Keratinocyte (primary cell): ENCODE measurements around the gene NDUFS2. TPM values are rescaled to one million over a fixed set of nuclear protein-coding genes. Genes with fewer than 3 reads are reported as not detected.

ENCODE experiments used
- DNase-seq: peaks from one replicate; pipeline ENCODE4 v3.0.0-alpha.2; 2011; ENCODE audit warnings: low read depth, missing footprints, low spot score
- FAIRE-seq: peaks from 2 replicates; lab custom pipeline; 2011; peaks lifted over from hg19 to GRCh38; lab: Jason Lieb, UNC
- H2AFZ ChIP-seq: 2 replicates; pipeline ENCODE4 v1.6.0; 2012; ENCODE audit warnings: low read length, control low read depth, inconsistent platforms; ENCODE audit not compliant: control insufficient read depth
- H3K27ac ChIP-seq: 2 replicates; pipeline ENCODE4 v1.5.1; 2011; ENCODE audit warnings: low read length; ENCODE audit not compliant: control insufficient read depth, insufficient read depth
- H3K27me3 ChIP-seq: 3 replicates; pipeline ENCODE4 v1.6.0; 2011; ENCODE audit warnings: low read length; ENCODE audit not compliant: control insufficient read depth, insufficient read depth; ENCODE audit errors: extremely low read depth
- H3K36me3 ChIP-seq, 2 experiments: 2 replicates in 1 of 2; 3 replicates in 1 of 2; pipeline ENCODE4 v1.5.1; 2011; ENCODE audit warnings: low read length in 2 of 2, mild to moderate bottlenecking in 1 of 2; ENCODE audit not compliant: control insufficient read depth in 2 of 2, insufficient read depth in 2 of 2; ENCODE audit errors: extremely low read depth in 1 of 2
- H3K4me1 ChIP-seq: 3 replicates; pipeline ENCODE4 v1.5.1; 2011; ENCODE audit warnings: low read length; ENCODE audit not compliant: control insufficient read depth, insufficient read depth; ENCODE audit errors: extremely low read depth
- H3K4me2 ChIP-seq: 3 replicates; pipeline ENCODE4 v1.6.0; 2011; ENCODE audit warnings: low read depth, low read length; ENCODE audit not compliant: control insufficient read depth, insufficient read depth; ENCODE audit errors: extremely low read depth
- H3K4me3 ChIP-seq, 3 experiments: fragments of 200-600 bp in 1 of 3; sonication (generic) in 1 of 3; 2 replicates in 2 of 3; 3 replicates in 1 of 3; pipeline ENCODE4 v1.5.1; 2011 to 2016; ENCODE audit warnings: low read length in 3 of 3, mild to moderate bottlenecking in 3 of 3, control low read depth in 2 of 3, inconsistent platforms in 1 of 3, low read depth in 1 of 3, mixed read lengths in 1 of 3, mixed run types in 1 of 3, moderate library complexity in 1 of 3; ENCODE audit not compliant: control insufficient read depth in 2 of 3, insufficient read depth in 2 of 3; ENCODE audit errors: extremely low read depth in 1 of 3
- H3K79me2 ChIP-seq: 2 replicates; pipeline ENCODE4 v1.6.0; 2012; ENCODE audit warnings: low read length; ENCODE audit not compliant: control insufficient read depth, insufficient read depth
- H3K9ac ChIP-seq: 3 replicates; pipeline ENCODE4 v1.6.0; 2011; ENCODE audit warnings: low read length; ENCODE audit not compliant: control insufficient read depth, insufficient read depth; ENCODE audit errors: extremely low read depth
- H3K9me1 ChIP-seq: 3 replicates; pipeline ENCODE4 v1.6.0; 2011; ENCODE audit warnings: low read length; ENCODE audit not compliant: control insufficient read depth, insufficient read depth; ENCODE audit errors: extremely low read depth
- H3K9me3 ChIP-seq: 2 replicates; pipeline ENCODE4 v1.5.1; 2012; ENCODE audit warnings: low read depth, low read length; ENCODE audit not compliant: control insufficient read depth
- H4K20me1 ChIP-seq: 3 replicates; pipeline ENCODE4 v1.6.0; 2011; ENCODE audit warnings: low read length; ENCODE audit not compliant: control insufficient read depth, insufficient read depth; ENCODE audit errors: extremely low read depth
- CTCF ChIP-seq, 3 experiments: IDR thresholded peaks in 1 of 3; conservative IDR thresholded peaks in 1 of 3; optimal IDR thresholded peaks in 1 of 3; 2 replicates in 2 of 3; 3 replicates in 1 of 3; pipeline versions ENCODE3 to v1.5.1; 2011; ENCODE audit warnings: low read length in 3 of 3, mild to moderate bottlenecking in 3 of 3, moderate library complexity in 2 of 3, control low read depth in 1 of 3, inconsistent platforms in 1 of 3; ENCODE audit not compliant: insufficient read depth in 2 of 3; ENCODE audit errors: extremely low read depth in 1 of 3
- EZH2 ChIP-seq: IDR thresholded peaks from one replicate; pipeline ENCODE4 v1.6.1; 2012; ENCODE audit warnings: inconsistent platforms, mild to moderate bottlenecking, low read length, moderate library complexity
- dilution Hi-C: fragments of 300-500 bp; cut with MboI; formaldehyde crosslinking; loops from one replicate; pipeline ENCODE4 v1.7.0; 2020; ENCODE audit warnings: low sequenced_read_pairs; ENCODE audit not compliant: extremely low pct_ligation_motif_present
- polyA plus RNA-seq, 5 experiments: library from polyadenylated mRNA; depleted of rRNA in 3 of 5; stranded (reverse) in 3 of 5; stranded (forward) in 1 of 5; unstranded in 1 of 5; fragments of >200 nt; gene quantifications; 1 replicate in 1 of 5; 2 replicates in 3 of 5; 3 replicates in 1 of 5; pipeline versions ENCODE4 v1.2.1 to v1.2.3, GENCODE V29; 2011 to 2012; ENCODE audit warnings: missing spikeins in 2 of 5, low read depth in 1 of 5, low replicate concordance in 1 of 5

The NDUFS2 gene
- polyA plus RNA-seq, 1 donor (not counting 4 experiments of a cell fraction or from before 2014, with no cell fraction given) = 136 TPM

GRCh38 chr1:161233102-161233501 is 30.9 kb downstream of the NDUFS2 start:
- Histone ChIP-seq H4K20me1 (no peaks in the 10 kb centered on the region), H3K36me3 (peaks cover 11 to 17% of the 10 kb centered on the region in 2 experiments), H3K9me3 (no peaks in the 10 kb centered on the region), H3K27me3 (no peaks in the 10 kb centered on the region), H2AFZ (no peak overlapping the region), H3K27ac (no peak overlapping the region), H3K79me2 (no peaks in the 10 kb centered on the region), H3K4me1 (peaks cover 1% of the 10 kb centered on the region), H3K9me1 (no peaks in the 10 kb centered on the region), H3K4me3 (no peak overlapping the region), H3K9ac (no peak overlapping the region), H3K4me2 (no peak overlapping the region)
- DNase-seq = no peak
- dilution Hi-C loops = no loop called here
- no peak for FAIRE-seq
- TF ChIP-seq EZH2 (no peak), CTCF (optimal IDR thresholded peaks at IDR 0.05 in 1 of 3, IDR thresholded peaks at IDR 0.05 in 1 of 3, conservative IDR thresholded peaks at IDR 0.05 in 1 of 3; ENCODE audit: extremely low read depth in 1 of 3, insufficient read depth in 2 of 3, low read length in 3 of 3) (no peak)

- Histone ChIP-seq H3K9me3 (no peaks in the 10 kb centered on the region), H3K9me1 (no peaks in the 10 kb centered on the region), H3K27me3 (no peaks in the 10 kb centered on the region), H3K79me2 (no peaks in the 10 kb centered on the region), H3K4me2 (no peak overlapping the region), H4K20me1 (no peaks in the 10 kb centered on the region), H3K27ac (no peak overlapping the region), H3K36me3 (no peaks in the 10 kb centered on the region), H3K9ac (no peak overlapping the region), H3K4me1 (no peaks in the 10 kb centered on the region), H3K4me3 (no peak overlapping the region), H2AFZ (no peak overlapping the region)
- dilution Hi-C loops = no loop called here
- DNase-seq = no peak
- no peak for FAIRE-seq
- TF ChIP-seq EZH2 (no peak), CTCF (optimal IDR thresholded peaks at IDR 0.05 in 1 of 3, IDR thresholded peaks at IDR 0.05 in 1 of 3, conservative IDR thresholded peaks at IDR 0.05 in 1 of 3; ENCODE audit: extremely low read depth in 1 of 3, insufficient read depth in 2 of 3, low read length in 3 of 3) (no peak)
Observed at GRCh38 chr1:161235957-161236775, 34.0 kb downstream of the NDUFS2 start.
